WI38 (cell line): ENCODE data around the gene CLVS2.

ENCODE experiments used
- H3K4me3 ChIP-seq: 2 replicates; pipeline ENCODE4 v1.5.1; 2011; ENCODE audit warnings: low read depth, mild to moderate bottlenecking, control low read depth, low read length
- CTCF ChIP-seq: IDR thresholded peaks from 2 replicates; pipeline ENCODE4 v1.5.1; 2012; ENCODE audit warnings: low read depth, mild to moderate bottlenecking, control low read depth, low read length

CLVS2 gene

DNA sequence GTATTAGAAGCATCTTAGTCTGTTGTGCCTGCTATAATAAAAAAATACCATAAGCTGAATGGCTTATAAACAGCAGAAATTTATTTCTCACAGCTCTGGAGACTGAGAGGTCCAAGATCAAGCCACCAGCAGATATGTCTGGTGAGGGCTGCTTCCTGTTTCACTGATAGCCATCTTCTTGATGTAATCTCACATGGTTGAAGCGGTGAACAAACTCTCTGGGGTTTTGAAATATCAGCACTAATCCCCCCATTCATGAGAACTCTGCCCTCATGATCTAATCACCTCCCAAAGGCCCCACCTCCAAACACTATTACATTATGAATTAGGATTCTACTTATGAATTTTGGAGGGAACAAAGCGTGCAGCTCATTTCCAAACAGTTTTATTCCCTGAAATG lies 11.6 kb upstream of the CLVS2 start:
- no peak overlapping the region for H3K4me3 ChIP-seq
- no peak for TF ChIP-seq CTCF

DNA sequence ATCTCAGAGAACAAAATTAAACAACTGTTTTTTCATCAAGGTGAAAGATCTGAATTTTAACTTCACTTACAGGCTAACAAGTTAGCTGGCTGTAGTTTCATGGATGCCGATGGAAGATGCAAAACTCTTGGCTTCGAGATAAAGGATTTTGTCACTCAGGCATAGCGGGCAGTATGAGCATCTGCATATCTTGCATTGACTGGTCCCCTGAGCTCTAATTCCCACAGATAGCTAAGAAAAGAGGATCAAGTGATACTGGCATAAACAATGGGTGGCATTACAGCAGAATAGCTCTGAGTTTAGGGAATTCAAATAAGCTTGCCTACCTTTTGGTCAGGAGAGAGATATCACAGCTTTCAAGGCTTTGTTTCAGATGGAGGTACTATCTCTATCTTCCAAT lies 1.8 kb upstream of the CLVS2 start:
- TF ChIP-seq CTCF = no peak
- no peak overlapping the region for H3K4me3 ChIP-seq

DNA sequence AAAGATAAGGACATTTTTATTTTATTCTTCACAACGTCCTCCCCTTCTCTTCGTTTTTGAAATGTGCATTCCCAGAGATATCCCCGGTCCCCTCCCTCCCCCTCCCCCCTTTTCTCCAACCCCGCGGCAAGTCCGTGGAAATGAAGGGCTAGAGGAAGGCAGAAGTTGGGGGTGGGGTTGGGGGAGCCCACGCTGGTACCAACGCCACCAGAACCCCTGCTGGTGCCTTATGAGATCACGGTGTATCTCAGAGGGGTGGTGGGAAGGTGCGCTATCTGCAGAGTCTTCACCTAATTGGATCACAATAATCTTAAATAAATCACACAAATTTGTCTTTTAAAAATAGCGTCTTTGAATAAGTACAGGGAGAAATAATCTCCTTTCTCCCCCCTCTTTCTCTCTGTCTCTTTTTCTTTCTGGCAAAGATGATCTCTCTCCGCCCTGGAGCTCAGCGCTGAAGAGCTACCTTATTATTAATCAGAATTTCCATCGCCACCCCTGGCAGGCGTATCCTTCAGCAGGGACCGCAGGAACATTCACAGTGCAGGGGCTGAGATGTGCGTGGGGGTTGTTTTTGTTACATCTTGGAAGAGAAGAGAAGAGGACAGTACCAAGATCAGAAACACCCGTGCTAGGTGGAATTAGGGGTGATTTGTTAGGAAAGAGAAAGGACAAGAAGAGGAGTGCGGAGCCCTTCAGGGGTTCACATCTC lies 915 bp downstream of the CLVS2 start:
- H3K4me3 ChIP-seq = no peak overlapping the region
- TF ChIP-seq CTCF = no peak

DNA sequence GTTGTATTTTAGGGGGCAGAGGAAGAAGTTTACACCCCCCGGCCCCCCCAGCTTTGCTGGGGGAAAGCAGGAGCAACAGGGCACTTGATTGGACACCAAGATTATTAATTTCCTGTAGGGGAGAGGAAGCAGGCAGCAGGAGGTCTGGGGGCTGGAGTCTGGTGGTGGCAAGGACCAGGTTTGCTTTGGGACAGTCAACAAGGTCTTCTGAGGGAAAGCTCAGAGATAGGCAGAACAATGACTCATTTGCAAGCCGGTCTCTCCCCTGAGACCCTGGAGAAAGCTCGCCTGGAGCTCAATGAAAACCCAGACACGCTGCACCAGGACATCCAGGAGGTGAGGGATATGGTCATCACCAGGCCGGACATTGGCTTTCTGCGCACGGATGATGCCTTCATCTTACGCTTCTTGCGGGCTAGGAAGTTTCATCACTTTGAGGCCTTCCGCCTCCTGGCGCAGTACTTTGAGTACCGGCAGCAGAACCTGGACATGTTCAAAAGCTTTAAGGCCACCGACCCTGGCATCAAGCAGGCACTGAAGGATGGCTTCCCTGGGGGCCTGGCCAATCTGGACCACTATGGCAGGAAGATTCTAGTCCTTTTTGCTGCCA lies 1.6 kb downstream of the CLVS2 start:
- H3K4me3 ChIP-seq = no peak overlapping the region
- no peak for TF ChIP-seq CTCF

DNA sequence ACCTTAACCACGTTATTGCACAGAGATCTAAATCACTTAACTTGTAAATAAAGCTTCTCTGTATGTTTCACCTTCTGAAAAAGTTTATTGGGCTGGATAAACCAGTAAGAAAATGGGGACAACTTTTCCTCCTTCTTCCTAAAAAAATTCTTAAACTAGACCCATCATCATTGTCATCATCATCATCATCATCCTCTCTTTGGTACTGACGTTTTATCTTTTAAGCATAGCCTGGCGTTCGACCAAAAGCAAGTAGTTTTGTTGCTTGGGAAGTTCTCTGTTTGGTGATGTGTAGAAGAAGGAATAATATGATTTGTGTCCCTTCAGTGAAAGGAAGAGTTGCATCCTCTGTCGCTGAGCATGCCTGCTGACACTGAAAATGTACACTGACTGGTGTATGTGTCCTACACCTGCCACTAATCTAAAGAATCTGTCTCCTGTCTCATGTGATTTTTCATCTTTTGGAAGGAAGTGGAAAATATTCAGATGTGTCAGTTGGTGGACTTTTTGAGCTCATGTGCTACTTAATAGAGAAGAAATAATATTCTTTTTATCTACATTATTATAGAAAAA lies 2.5 kb downstream of the CLVS2 start:
- TF ChIP-seq CTCF = no peak
- no peak overlapping the region for H3K4me3 ChIP-seq

DNA sequence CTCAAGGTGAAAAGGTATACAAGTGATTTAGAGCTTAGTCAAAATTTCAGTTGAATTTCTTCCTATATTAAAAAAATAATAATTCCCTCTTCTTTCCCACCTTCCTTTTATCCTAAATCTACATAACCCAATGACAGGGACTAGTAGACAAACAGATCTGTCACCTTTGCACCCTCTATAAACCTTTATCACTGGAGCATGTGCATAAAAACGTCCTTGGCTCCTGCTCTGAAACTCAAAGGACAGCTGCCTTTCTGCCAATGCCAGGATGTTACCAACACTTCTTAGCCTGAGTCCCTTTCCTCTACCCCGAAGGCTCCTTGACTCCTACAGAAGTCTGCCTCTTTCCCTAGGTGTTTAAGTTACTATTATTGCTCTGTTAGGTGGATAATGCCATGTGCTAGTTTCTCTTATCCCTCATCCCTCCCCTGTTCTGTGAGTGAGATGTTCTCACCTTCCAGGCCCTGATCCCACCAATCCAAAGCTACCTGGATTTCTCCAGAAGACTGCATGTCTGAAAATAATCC lies 4.3 kb downstream of the CLVS2 start:
- H3K4me3 ChIP-seq = no peak overlapping the region
- TF ChIP-seq CTCF = no peak

DNA sequence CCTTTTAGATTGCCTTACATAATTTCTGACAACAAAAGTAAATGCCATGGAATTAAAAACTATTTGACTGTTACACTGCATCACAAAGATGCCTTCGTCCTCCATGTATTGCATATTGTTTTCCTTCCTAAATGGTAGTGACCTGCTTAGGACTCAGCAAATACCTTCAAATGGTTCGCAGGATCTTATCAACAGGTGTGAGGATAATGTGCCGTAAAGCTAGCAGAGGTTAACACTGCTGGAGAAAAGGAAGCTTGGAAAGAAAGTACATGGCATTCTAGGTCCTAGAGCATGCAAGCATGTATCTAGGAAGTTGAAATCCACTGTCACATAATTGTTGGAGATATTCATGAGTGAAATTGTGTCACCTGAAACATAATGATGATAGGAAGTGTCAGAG lies 5.5 kb downstream of the CLVS2 start:
- H3K4me3 ChIP-seq = no peak overlapping the region
- TF ChIP-seq CTCF = no peak
